Activated naive CD4-positive, alpha-beta T cell treated with anti-CD3 and anti-CD28 coated beads for 36 hours (primary cell): ENCODE measurements around the gene APLP2. TPM values are rescaled to one million over a fixed set of nuclear protein-coding genes. Genes with fewer than 3 reads are reported as not detected.
A peak's percentile ranks its signal among the peaks of the same experiment; 100 is the strongest.
"Not testable (repeated sequence)": the region's sequence is repeated elsewhere in the genome, so short reads cannot be mapped to it uniquely, and the experiment has no call there.

ENCODE experiments used
- CTCF ChIA-PET: fragments of 350-600 bp; sonication (Branson Sonifier 250); formaldehyde crosslinking; loops from one replicate; lab custom pipeline; 2021; ENCODE audit warnings: antibody characterized with exemption; lab: Charles Lee
- DNase-seq: peaks from one replicate; pipeline ENCODE4 v3.0.0-alpha.2; 2020
- H3K27ac Mint-ChIP-seq: one replicate; pipeline ENCODE4 v1.8.0; 2021; ENCODE audit warnings: mild to moderate bottlenecking, mixed read lengths
- H3K27me3 Mint-ChIP-seq: one replicate; pipeline ENCODE4 v1.8.0; 2021; ENCODE audit warnings: low read depth, mixed read lengths
- H3K36me3 Mint-ChIP-seq: one replicate; pipeline ENCODE4 v1.8.0; 2021; ENCODE audit warnings: low read depth, mixed read lengths
- H3K4me1 Mint-ChIP-seq: one replicate; pipeline ENCODE4 v1.8.0; 2021; ENCODE audit warnings: low read depth, mixed read lengths
- H3K4me3 Mint-ChIP-seq: one replicate; pipeline ENCODE4 v1.8.0; 2021; ENCODE audit warnings: mild to moderate bottlenecking, moderate library complexity, mixed read lengths
- H3K9me3 Mint-ChIP-seq: one replicate; pipeline ENCODE4 v1.8.0; 2021; ENCODE audit warnings: mixed read lengths
- intact Hi-C: fragments of 100-400 bp; cut with micrococcal nuclease; formaldehyde crosslinking; loops from one replicate; pipeline ENCODE4 v1.15.1; 2023
- total RNA-seq, 2 experiments: library from RNA; stranded (reverse); gene quantifications; one replicate each; pipeline ENCODE4 v1.2.3, GENCODE V29; 2021

The APLP2 gene
- 10 to 100 TPM; 38.4 to 43.5 TPM for total RNA-seq

DNA sequence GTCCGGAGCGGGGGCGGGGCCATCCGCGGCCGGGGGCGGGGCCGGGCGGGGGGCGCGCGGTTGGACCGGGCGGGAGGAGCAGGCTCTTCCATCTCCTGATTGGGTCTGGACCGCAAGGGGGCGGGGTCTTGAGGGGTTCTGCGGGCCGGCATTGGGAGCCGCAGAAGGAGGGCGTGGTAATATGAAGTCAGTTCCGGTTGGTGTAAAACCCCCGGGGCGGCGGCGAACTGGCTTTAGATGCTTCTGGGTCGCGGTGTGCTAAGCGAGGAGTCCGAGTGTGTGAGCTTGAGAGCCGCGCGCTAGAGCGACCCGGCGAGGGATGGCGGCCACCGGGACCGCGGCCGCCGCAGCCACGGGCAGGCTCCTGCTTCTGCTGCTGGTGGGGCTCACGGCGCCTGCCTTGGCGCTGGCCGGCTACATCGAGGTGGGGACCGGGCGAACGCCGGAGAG is at the start of gene APLP2:
TSS of gene APLP2 (plus strand) at position 236 of the 450 bp plus-strand sequence. CDS start at position 320, 84 bp downstream.
- peak within 1 kb of the TSS; percentile 91 for H3K4me3 Mint-ChIP-seq
- CTCF ChIA-PET: interaction anchor here (1.2 kb wide), 1 partner anchor 65 kb away, joined by 4 read pairs; no protein-coding TSS in a partner anchor
- H3K36me3 Mint-ChIP-seq: no peaks in the 10 kb centered on the region
- peak; percentile 98 for DNase-seq
- H3K27me3 Mint-ChIP-seq: peaks cover 4% of the 10 kb centered on the region
- H3K9me3 Mint-ChIP-seq: no peaks in the 10 kb centered on the region
- intact Hi-C loops: loop anchor here (1.0 to 5.0 kb wide), 9 partner anchors 49 to 427 kb away; partner anchors contain the start of genes NFRKB and PRDM10
- peaks cover 23% of the 10 kb centered on the region for H3K4me1 Mint-ChIP-seq
- H3K27ac Mint-ChIP-seq: peak within 1 kb of the TSS; percentile 86

GRCh38 chr11:130020323-130020722 is 49.4 kb upstream of the APLP2 start:
- CTCF ChIA-PET: no interaction called here
- intact Hi-C loops: no loop called here
- no peak overlapping the region for H3K4me3 Mint-ChIP-seq
- no peak overlapping the region for H3K27ac Mint-ChIP-seq
- H3K4me1 Mint-ChIP-seq: no peaks in the 10 kb centered on the region
- H3K9me3 Mint-ChIP-seq: peaks cover 7% of the 10 kb centered on the region
- no peak for DNase-seq
- H3K36me3 Mint-ChIP-seq: no peaks in the 10 kb centered on the region
- no peaks in the 10 kb centered on the region for H3K27me3 Mint-ChIP-seq

DNA sequence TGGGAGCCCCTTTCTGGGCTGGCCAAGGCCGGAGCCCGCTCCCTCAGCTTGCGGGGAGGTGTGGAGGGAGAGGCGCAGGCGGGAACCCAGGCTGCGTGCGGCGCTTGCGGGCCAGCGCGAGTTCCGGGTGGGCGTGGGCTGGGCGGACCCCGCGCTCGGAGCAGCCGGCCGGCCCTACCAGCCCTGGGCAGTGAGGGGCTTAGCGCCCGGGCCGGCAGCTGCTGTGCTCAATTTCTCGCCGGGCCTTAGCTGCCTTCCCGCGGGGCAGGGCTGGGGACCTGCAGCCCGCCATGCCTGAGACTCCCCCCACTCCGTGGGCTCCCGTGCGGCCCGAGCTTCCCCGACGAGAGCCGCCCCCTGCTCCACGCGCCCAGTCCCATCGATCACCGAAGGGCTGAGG is 48.1 kb upstream of the APLP2 start:
- intact Hi-C loops, H3K4me1 Mint-ChIP-seq, DNase-seq, H3K4me3 Mint-ChIP-seq, H3K27me3 Mint-ChIP-seq, H3K9me3 Mint-ChIP-seq, CTCF ChIA-PET, H3K36me3 Mint-ChIP-seq, H3K27ac Mint-ChIP-seq: not testable (repeated sequence)

- DNase-seq: no peak
- Mint-ChIP-seq H3K27ac (no peak overlapping the region), H3K36me3 (no peaks in the 10 kb centered on the region), H3K4me3 (no peak overlapping the region), H3K4me1 (no peaks in the 10 kb centered on the region), H3K9me3 (no peaks in the 10 kb centered on the region), H3K27me3 (no peaks in the 10 kb centered on the region)
- CTCF ChIA-PET: no interaction called here
- intact Hi-C loops: no loop called here
Measured at GRCh38 chr11:130022799-130023198, 46.9 kb upstream of the APLP2 start.

GRCh38 chr11:130023204-130023603 is 46.5 kb upstream of the APLP2 start:
- Mint-ChIP-seq H3K36me3 (no peaks in the 10 kb centered on the region), H3K9me3 (no peaks in the 10 kb centered on the region), H3K4me3 (no peak overlapping the region), H3K27me3 (no peaks in the 10 kb centered on the region), H3K4me1 (no peaks in the 10 kb centered on the region), H3K27ac (no peak overlapping the region)
- intact Hi-C loops: no loop called here
- CTCF ChIA-PET: no interaction called here
- DNase-seq: no peak

- H3K27me3 Mint-ChIP-seq: no peaks in the 10 kb centered on the region
- peaks cover 1% of the 10 kb centered on the region for H3K4me1 Mint-ChIP-seq
- CTCF ChIA-PET: interaction anchor here (0.7 kb wide), 1 partner anchor 35 kb away, joined by 3 read pairs; no protein-coding TSS in a partner anchor
- intact Hi-C loops: no loop called here
- no peak for DNase-seq
- H3K9me3 Mint-ChIP-seq: no peaks in the 10 kb centered on the region
- no peak overlapping the region for H3K27ac Mint-ChIP-seq
- H3K4me3 Mint-ChIP-seq: no peak overlapping the region
- no peaks in the 10 kb centered on the region for H3K36me3 Mint-ChIP-seq
Measured at GRCh38 chr11:130024361-130024760, 45.3 kb upstream of the APLP2 start.

- H3K27ac Mint-ChIP-seq: no peak overlapping the region
- DNase-seq: no peak
- CTCF ChIA-PET: no interaction called here
Measured at GRCh38 chr11:130025371-130025770, 44.3 kb upstream of the APLP2 start.

DNA sequence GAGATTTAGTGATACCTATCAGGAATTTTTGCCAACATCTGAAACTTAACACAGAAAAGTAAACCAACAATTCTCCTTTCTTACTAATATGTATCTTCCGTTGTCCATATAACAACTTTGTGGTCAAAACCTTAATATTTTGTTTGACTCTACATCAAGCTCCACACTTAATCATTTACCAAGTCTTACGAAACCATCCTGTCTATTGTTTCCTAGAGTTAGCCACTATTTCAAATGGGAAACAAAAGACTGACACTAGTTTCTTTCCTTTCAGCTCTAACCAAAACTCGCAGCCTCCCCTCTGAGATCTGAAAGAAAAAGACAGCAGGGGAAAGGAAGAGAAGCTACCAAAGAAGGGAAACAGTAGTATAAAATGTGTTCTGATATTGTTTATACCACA is 40.6 kb upstream of the APLP2 start:
- H3K27me3 Mint-ChIP-seq: no peaks in the 10 kb centered on the region
- H3K27ac Mint-ChIP-seq: no peak overlapping the region
- peaks cover 2% of the 10 kb centered on the region for H3K4me1 Mint-ChIP-seq
- H3K9me3 Mint-ChIP-seq: no peaks in the 10 kb centered on the region
- intact Hi-C loops: no loop called here
- no peak overlapping the region for H3K4me3 Mint-ChIP-seq
- CTCF ChIA-PET: interaction anchor here (0.6 kb wide), 1 partner anchor 12 kb away, joined by 4 read pairs; no protein-coding TSS in a partner anchor
- no peaks in the 10 kb centered on the region for H3K36me3 Mint-ChIP-seq
- DNase-seq: no peak

More at GRCh38 chr11:130025371-130025770, 44.3 kb upstream of the APLP2 start:
- peaks cover 2% of the 10 kb centered on the region for H3K4me1 Mint-ChIP-seq
- no peaks in the 10 kb centered on the region for H3K36me3 Mint-ChIP-seq
- no peaks in the 10 kb centered on the region for H3K27me3 Mint-ChIP-seq
- no peaks in the 10 kb centered on the region for H3K9me3 Mint-ChIP-seq
- intact Hi-C loops: no loop called here
- no peak overlapping the region for H3K4me3 Mint-ChIP-seq

DNA sequence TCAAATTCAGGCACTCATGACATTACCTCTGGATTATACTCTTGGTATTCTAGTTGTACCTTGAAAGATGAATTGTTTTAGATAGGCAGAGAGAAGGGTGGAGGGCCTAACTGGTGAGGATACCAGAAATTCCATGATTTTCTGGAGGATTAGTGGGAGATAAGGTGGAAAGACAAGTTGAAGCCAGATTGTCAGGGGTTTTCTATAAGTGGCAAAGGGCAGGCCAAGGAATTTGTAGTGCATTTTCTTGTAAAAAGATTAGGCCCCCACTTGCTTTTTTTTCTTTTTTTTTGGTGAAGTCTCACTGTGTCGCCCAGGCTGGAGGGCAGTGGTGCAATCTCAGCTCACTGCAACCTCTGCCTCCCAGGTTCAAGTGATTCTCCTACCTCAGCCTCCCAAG is 38.6 kb upstream of the APLP2 start:
- intact Hi-C loops: no loop called here
- no peaks in the 10 kb centered on the region for H3K9me3 Mint-ChIP-seq
- H3K36me3 Mint-ChIP-seq: no peaks in the 10 kb centered on the region
- H3K4me3 Mint-ChIP-seq: no peak overlapping the region
- CTCF ChIA-PET: no interaction called here
- no peak for DNase-seq
- H3K27ac Mint-ChIP-seq: no peak overlapping the region
- no peaks in the 10 kb centered on the region for H3K27me3 Mint-ChIP-seq
- H3K4me1 Mint-ChIP-seq: peaks cover 2% of the 10 kb centered on the region

DNA sequence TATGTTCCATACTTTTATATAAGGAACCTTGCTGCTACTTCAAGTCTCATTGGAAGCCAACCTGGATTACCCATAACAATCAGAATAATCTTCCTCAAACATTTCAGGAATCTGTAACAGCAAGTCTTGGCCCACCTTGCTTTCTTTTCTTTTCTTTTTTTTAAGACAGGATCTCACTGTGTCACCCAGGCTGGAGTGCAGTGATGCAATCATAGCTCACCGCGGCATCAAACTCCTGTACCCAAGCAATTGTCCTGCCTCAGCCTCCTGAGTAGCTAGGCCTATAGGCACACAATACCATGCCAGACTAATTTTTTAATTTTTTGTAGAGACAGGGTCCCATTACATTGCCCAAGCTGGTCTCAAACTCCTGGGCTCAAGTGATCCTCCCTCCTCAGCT is 37.7 kb upstream of the APLP2 start:
- CTCF ChIA-PET: interaction anchor here (0.6 kb wide), 1 partner anchor 66 kb away, joined by 3 read pairs; no protein-coding TSS in a partner anchor
- Mint-ChIP-seq H3K4me1 (peaks cover 2% of the 10 kb centered on the region), H3K36me3 (no peaks in the 10 kb centered on the region), H3K4me3 (no peak overlapping the region), H3K27me3 (no peaks in the 10 kb centered on the region), H3K27ac (no peak overlapping the region), H3K9me3 (no peaks in the 10 kb centered on the region)
- intact Hi-C loops: no loop called here
- DNase-seq: no peak

- no peak overlapping the region for H3K4me3 Mint-ChIP-seq
- peaks cover 2% of the 10 kb centered on the region for H3K4me1 Mint-ChIP-seq
- intact Hi-C loops: no loop called here
- H3K9me3 Mint-ChIP-seq: no peaks in the 10 kb centered on the region
- H3K27ac Mint-ChIP-seq: no peak overlapping the region
- H3K27me3 Mint-ChIP-seq: no peaks in the 10 kb centered on the region
- DNase-seq: no peak
- no peaks in the 10 kb centered on the region for H3K36me3 Mint-ChIP-seq
- CTCF ChIA-PET: interaction anchor here (0.6 kb wide), 1 partner anchor 19 kb away, joined by 3 read pairs; no protein-coding TSS in a partner anchor
Measured at GRCh38 chr11:130032931-130033330, 36.8 kb upstream of the APLP2 start.

GRCh38 chr11:130034236-130034635 is 35.5 kb upstream of the APLP2 start:
- CTCF ChIA-PET: interaction anchor here (0.6 to 0.7 kb wide), 2 partner anchors 56 to 102 kb away, joined by 3 read pairs; no protein-coding TSS in a partner anchor
- Mint-ChIP-seq H3K4me1 (peaks cover 2% of the 10 kb centered on the region), H3K36me3 (no peaks in the 10 kb centered on the region), H3K4me3 (no peak overlapping the region), H3K27me3 (peaks cover 3% of the 10 kb centered on the region), H3K9me3 (no peaks in the 10 kb centered on the region), H3K27ac (no peak overlapping the region)
- intact Hi-C loops: no loop called here
- DNase-seq: no peak

- CTCF ChIA-PET: no interaction called here
- peaks cover 3% of the 10 kb centered on the region for H3K27me3 Mint-ChIP-seq
- no peak overlapping the region for H3K4me3 Mint-ChIP-seq
- no peak for DNase-seq
- H3K9me3 Mint-ChIP-seq: no peaks in the 10 kb centered on the region
- intact Hi-C loops: no loop called here
- no peaks in the 10 kb centered on the region for H3K36me3 Mint-ChIP-seq
- no peak overlapping the region for H3K27ac Mint-ChIP-seq
- H3K4me1 Mint-ChIP-seq: no peaks in the 10 kb centered on the region
Measured at GRCh38 chr11:130037058-130037457, 32.6 kb upstream of the APLP2 start.
